ENCODE data around the gene MLYCD. TPM values are rescaled to one million over a fixed set of nuclear protein-coding genes. Genes with fewer than 3 reads are reported as not detected.
"Not testable (repeated sequence)": the region's sequence is repeated elsewhere in the genome, so short reads cannot be mapped to it uniquely, and the experiment has no call there.

Gene MLYCD
- total and polyA plus RNA-seq, 11 donors, result 19.4 to 65.3 (median 38.4) TPM

GRCh38 chr16:83940630-83941378 is 41.9 kb downstream of the MLYCD start:
- no peak overlapping the region for H3K4me3 ChIP-seq
- H3K27ac ChIP-seq, result no peak overlapping the region
- no peaks in the 10 kb centered on the region for H3K9me3 ChIP-seq
- WGBS, 4 donors, result 86 to 93% (median 89%) methylated on average over 28 of the region's 28 CpGs
- intact Hi-C loops (cut with DNase I), result loop anchor here in 1 of 10 donors (5.0 kb wide), 1 partner anchor 114 kb away; no protein-coding TSS in a partner anchor
- no peaks in the 10 kb centered on the region for H3K27me3 ChIP-seq
- no peaks in the 10 kb centered on the region for H3K36me3 ChIP-seq
- ATAC-seq, result no peak
- H3K4me1 ChIP-seq, result peaks cover 0 to 19% (median 5%) of the 10 kb centered on the region in 12 donors
- DNase-seq, result no peak
- TF ChIP-seq POLR2A (IDR thresholded peaks at IDR 0.05) (no peak), CTCF (IDR thresholded peaks at IDR 0.05) (no peak)

- WGBS, 4 donors, result 93 to 98% (median 96%) methylated on average over 9 of the region's 9 CpGs
- H3K4me1 ChIP-seq, result peaks cover 0 to 19% (median 5%) of the 10 kb centered on the region in 12 donors
- not testable (repeated sequence) for H3K9me3 ChIP-seq, ATAC-seq, H3K36me3 ChIP-seq, H3K4me3 ChIP-seq, DNase-seq, H3K27ac ChIP-seq, H3K27me3 ChIP-seq
- intact Hi-C loops (cut with DNase I), result loop anchor here in 1 of 10 donors (5.0 kb wide), 1 partner anchor 114 kb away; no protein-coding TSS in a partner anchor
Measured at GRCh38 chr16:83941546-83941945, 42.6 kb downstream of the MLYCD start.

DNA sequence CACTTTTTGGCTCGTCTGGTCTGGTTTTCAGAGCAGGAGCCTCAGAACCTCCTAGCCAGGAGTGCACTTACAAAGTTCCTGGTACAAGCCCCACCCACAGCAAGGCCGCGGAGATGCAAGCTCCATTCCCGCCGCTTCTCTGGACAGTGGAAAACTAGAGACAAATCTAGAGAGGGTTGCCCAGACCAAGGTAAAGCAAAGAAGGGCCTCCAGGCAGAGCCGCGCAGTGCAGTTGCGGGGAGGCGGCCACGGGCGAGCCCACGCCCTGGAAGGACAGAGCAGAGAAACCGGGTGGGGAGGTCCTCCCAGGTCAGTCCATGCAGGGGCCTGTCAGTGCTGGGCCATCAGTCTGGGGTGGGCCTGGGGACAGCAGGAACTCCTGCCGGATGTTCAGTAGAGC is 43.2 kb downstream of the MLYCD start:
- DNase-seq (no peak), ATAC-seq (no peak)
- no peaks in the 10 kb centered on the region for H3K27me3 ChIP-seq
- H3K4me3 ChIP-seq, result no peak overlapping the region
- TF ChIP-seq CTCF (IDR thresholded peaks at IDR 0.05) (no peak), POLR2A (IDR thresholded peaks at IDR 0.05) (no peak)
- 86 to 96% (median 91%) methylated on average over 14 of the region's 14 CpGs for WGBS, 4 donors
- no peak overlapping the region for H3K27ac ChIP-seq
- no peaks in the 10 kb centered on the region for H3K36me3 ChIP-seq
- peaks cover 0 to 19% (median 5%) of the 10 kb centered on the region in 12 donors for H3K4me1 ChIP-seq
- intact Hi-C loops (cut with DNase I), result loop anchor here in 1 of 10 donors (5.0 kb wide), 1 partner anchor 115 kb away; no protein-coding TSS in a partner anchor
- H3K9me3 ChIP-seq, result no peaks in the 10 kb centered on the region

- H3K4me3 ChIP-seq, result no peak overlapping the region
- H3K27ac ChIP-seq, result no peak overlapping the region
- intact Hi-C loops (cut with DNase I), result loop anchor here in 1 of 10 donors (5.0 kb wide), 1 partner anchor 116 kb away; no protein-coding TSS in a partner anchor
- ATAC-seq (peak in 1 of 4 donors; percentile 44), DNase-seq (no peak)
- H3K9me3 ChIP-seq, result no peaks in the 10 kb centered on the region
- H3K27me3 ChIP-seq, result no peaks in the 10 kb centered on the region
- peaks cover 0 to 19% (median 5%) of the 10 kb centered on the region in 12 donors for H3K4me1 ChIP-seq
- 55 to 64% (median 56%) methylated on average over 11 of the region's 11 CpGs for WGBS, 4 donors
- H3K36me3 ChIP-seq, result no peaks in the 10 kb centered on the region
- TF ChIP-seq POLR2A (IDR thresholded peaks at IDR 0.05) (no peak), CTCF (IDR thresholded peaks at IDR 0.05) (no peak)
Measured at GRCh38 chr16:83942815-83943515, 44.0 kb downstream of the MLYCD start.
